ENCODE data around the gene YEATS4.

YEATS4 gene

GRCh38 chr12:69328426-69328825 is 31.1 kb upstream of the YEATS4 start:
- H3K4me3 ChIP-seq (ENCODE audit: low read depth, low read length): no peak overlapping the region
- no peak for TF ChIP-seq CTCF (IDR thresholded peaks at IDR 0.05; ENCODE audit: low read depth, low read length, missing control alignments)
- in situ Hi-C loops (cut with HindIII; ENCODE audit: low sequenced_read_pairs): no loop called here
- no peak for DNase-seq (ENCODE audit: low read depth)

- in situ Hi-C loops (cut with HindIII; ENCODE audit: low sequenced_read_pairs): no loop called here
- DNase-seq (ENCODE audit: low read depth): no peak
- TF ChIP-seq CTCF (IDR thresholded peaks at IDR 0.05; ENCODE audit: low read depth, low read length, missing control alignments): no peak
- no peak overlapping the region for H3K4me3 ChIP-seq (ENCODE audit: low read depth, low read length)
These were observed 29.7 kb upstream of the YEATS4 start for GRCh38 chr12:69329669-69330428.

GRCh38 chr12:69330475-69331473 is 28.8 kb upstream of the YEATS4 start:
- H3K4me3 ChIP-seq (ENCODE audit: low read depth, low read length): peak overlapping the region; percentile 26
- TF ChIP-seq CTCF (IDR thresholded peaks at IDR 0.05; ENCODE audit: low read depth, low read length, missing control alignments): no peak
- in situ Hi-C loops (cut with HindIII; ENCODE audit: low sequenced_read_pairs): no loop called here
- DNase-seq (ENCODE audit: low read depth): no peak

- DNase-seq (ENCODE audit: low read depth): no peak
- in situ Hi-C loops (cut with HindIII; ENCODE audit: low sequenced_read_pairs): no loop called here
- no peak for TF ChIP-seq CTCF (IDR thresholded peaks at IDR 0.05; ENCODE audit: low read depth, low read length, missing control alignments)
- peak overlapping the region; percentile 26 for H3K4me3 ChIP-seq (ENCODE audit: low read depth, low read length)
These were observed 28.0 kb upstream of the YEATS4 start for GRCh38 chr12:69331519-69331908.

- no peak for DNase-seq (ENCODE audit: low read depth)
- no peak overlapping the region for H3K4me3 ChIP-seq (ENCODE audit: low read depth, low read length)
- in situ Hi-C loops (cut with HindIII; ENCODE audit: low sequenced_read_pairs): no loop called here
- no peak for TF ChIP-seq CTCF (IDR thresholded peaks at IDR 0.05; ENCODE audit: low read depth, low read length, missing control alignments)
These were observed 27.4 kb upstream of the YEATS4 start for GRCh38 chr12:69331909-69332684.

- TF ChIP-seq CTCF (IDR thresholded peaks at IDR 0.05; ENCODE audit: low read depth, low read length, missing control alignments): no peak
- DNase-seq (ENCODE audit: low read depth): no peak
- no peak overlapping the region for H3K4me3 ChIP-seq (ENCODE audit: low read depth, low read length)
- in situ Hi-C loops (cut with HindIII; ENCODE audit: low sequenced_read_pairs): no loop called here
These were observed 26.7 kb upstream of the YEATS4 start for GRCh38 chr12:69332815-69333358.
